Measurements from ENCODE around the gene VPS37B. TPM values are rescaled to one million over a fixed set of nuclear protein-coding genes. Genes with fewer than 3 reads are reported as not detected.

The VPS37B gene
- total and polyA plus RNA-seq, 2 of the 8 experiments (the other 6 are each of a cell fraction or from before 2014, with no cell fraction given), result 11.9 to 15.7 TPM

DNA sequence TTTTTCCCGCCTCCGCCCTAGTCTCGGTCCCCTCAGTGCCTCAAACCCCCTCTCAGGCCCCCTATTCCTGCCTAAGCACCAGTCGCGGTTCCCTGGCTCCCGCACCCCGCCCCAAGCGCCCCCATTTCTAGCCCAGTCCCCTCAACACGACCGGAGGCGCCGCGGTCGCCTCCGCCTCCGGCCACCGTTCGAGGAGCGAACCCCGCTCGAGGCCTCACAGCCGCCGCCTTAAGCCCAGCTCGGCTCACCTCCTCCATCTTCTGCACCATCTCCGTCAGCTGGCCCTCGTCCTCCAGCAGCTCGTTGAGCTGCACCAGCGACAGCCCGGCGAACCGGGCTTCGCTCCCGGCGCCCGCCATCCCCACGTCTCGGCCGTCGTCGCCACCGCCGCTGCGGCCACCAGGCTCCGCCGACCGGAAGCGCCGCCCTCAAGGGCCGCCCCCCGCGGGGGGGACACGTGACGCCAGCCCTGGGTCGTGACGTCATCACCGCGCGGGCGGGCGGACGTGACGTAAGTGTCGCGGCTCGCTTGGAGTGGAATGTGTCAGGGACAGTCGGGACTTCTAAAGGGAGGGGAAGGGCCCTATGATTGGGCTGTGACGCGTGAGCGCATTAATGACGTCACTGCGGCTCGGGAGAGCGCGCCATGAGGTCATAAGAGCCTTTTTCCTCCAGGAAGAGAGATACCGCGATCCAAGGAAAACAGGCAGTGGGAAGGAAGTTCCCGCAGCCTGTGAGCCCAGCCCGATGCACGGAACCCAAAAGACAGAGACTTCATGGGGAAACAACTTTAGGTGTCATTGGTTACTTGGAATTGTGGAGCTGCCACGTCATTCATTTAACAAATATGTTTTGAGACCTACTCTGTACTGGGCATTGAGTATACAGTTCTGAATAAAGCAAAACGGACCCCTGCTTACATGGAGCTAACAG is at the start of gene VPS37B (continued):
- TF ChIP-seq PHF8 (conservative IDR thresholded peaks at IDR 0.05; ENCODE audit: low read depth, low read length) (peak; percentile 89), NRF1 (IDR thresholded peaks at IDR 0.05; ENCODE audit: low read depth, low read length) (no peak), RFX5 (IDR thresholded peaks at IDR 0.05; ENCODE audit: borderline replicate concordance, low read depth, low read length) (no peak), CEBPB (IDR thresholded peaks at IDR 0.05; ENCODE audit: low read depth, low read length) (no peak), ZNF274 (IDR thresholded peaks at IDR 0.05; ENCODE audit: borderline replicate concordance, extremely low read depth, low read length) (no peak), NANOG (IDR thresholded peaks at IDR 0.05; ENCODE audit: insufficient read depth, low read depth, low read length, poor library complexity, severe bottlenecking) (no peak), HDAC6 (IDR thresholded peaks at IDR 0.05; ENCODE audit: low read depth, low read length) (no peak), SIRT6 (IDR thresholded peaks at IDR 0.05; ENCODE audit: low read length) (no peak), KDM4A (IDR thresholded peaks at IDR 0.05; ENCODE audit: low read depth, low read length, severe bottlenecking) (peak; percentile 89), YY1 (IDR thresholded peaks at IDR 0.05; ENCODE audit: low read depth, low read length) (peak; percentile 41; the same call in 1 of the 2 replicates), KDM5A (IDR thresholded peaks at IDR 0.05; ENCODE audit: low read length) (no peak), GTF2F1 (IDR thresholded peaks at IDR 0.05; ENCODE audit: borderline replicate concordance, low read depth, low read length) (0 out of 2 replicates have a peak, but pooled peaks have one; percentile 23), CREB1 (IDR thresholded peaks at IDR 0.05) (peak; percentile 100), KDM1A (IDR thresholded peaks at IDR 0.05; ENCODE audit: borderline replicate concordance, low read length) (peak; percentile 38; the same call in 1 of the 2 replicates), RNF2 (IDR thresholded peaks at IDR 0.05; ENCODE audit: borderline replicate concordance, low read depth, low read length, missing control alignments, poor library complexity, severe bottlenecking) (no peak), EP300 (IDR thresholded peaks at IDR 0.05; ENCODE audit: borderline replicate concordance in 1 of 2, low read depth in 2 of 2, low read length in 2 of 2) (no peak), JUN (IDR thresholded peaks at IDR 0.05; ENCODE audit: low read depth, low read length) (peak; percentile 80; the same call in 1 of the 2 replicates), SAP30 (IDR thresholded peaks at IDR 0.05; ENCODE audit: insufficient read depth, insufficient replicate concordance, low read length) (no peak), CBX5 (IDR thresholded peaks at IDR 0.05; ENCODE audit: low read depth, low read length) (no peak), BACH1 (IDR thresholded peaks at IDR 0.05; ENCODE audit: low read length) (no peak)
- TF ChIP-seq, protein P1, sequence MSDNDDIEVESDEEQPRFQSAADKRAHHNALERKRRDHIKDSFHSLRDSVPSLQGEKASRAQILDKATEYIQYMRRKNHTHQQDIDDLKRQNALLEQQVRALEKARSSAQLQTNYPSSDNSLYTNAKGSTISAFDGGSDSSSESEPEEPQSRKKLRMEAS (IDR thresholded peaks at IDR 0.05), result peak; percentile 80
- TF ChIP-seq, protein P2, sequence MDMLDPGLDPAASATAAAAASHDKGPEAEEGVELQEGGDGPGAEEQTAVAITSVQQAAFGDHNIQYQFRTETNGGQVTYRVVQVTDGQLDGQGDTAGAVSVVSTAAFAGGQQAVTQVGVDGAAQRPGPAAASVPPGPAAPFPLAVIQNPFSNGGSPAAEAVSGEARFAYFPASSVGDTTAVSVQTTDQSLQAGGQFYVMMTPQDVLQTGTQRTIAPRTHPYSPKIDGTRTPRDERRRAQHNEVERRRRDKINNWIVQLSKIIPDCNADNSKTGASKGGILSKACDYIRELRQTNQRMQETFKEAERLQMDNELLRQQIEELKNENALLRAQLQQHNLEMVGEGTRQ (IDR thresholded peaks at IDR 0.05; ENCODE audit: low read length), result peak; percentile 94

All from H1 (cell line).